ENCODE results near the gene RTN1. TPM values are rescaled to one million over a fixed set of nuclear protein-coding genes. Genes with fewer than 3 reads are reported as not detected.
"Not testable (repeated sequence)": the region's sequence is repeated elsewhere in the genome, so short reads cannot be mapped to it uniquely, and the experiment has no call there.

Gene RTN1
- total RNA-seq, 2 donors from 2014 or later: 1.5 to 4.3 TPM

GRCh38 chr14:59675394-59675793, 195.2 kb downstream of the RTN1 start:
- ATAC-seq (no peak), DNase-seq (no peak)
- intact Hi-C loops (cut with DNase I, micrococcal nuclease): no loop called here

- ATAC-seq (peak; percentile 48), DNase-seq (no peak)
- intact Hi-C loops (cut with DNase I, micrococcal nuclease): no loop called here
Measured at GRCh38 chr14:59664741-59665140, 205.8 kb downstream of the RTN1 start.

GRCh38 chr14:59657769-59658168, 212.8 kb downstream of the RTN1 start:
- DNase-seq: no peak
- ATAC-seq: no peak
- intact Hi-C loops (cut with DNase I, micrococcal nuclease): no loop called here

- intact Hi-C loops (cut with DNase I, micrococcal nuclease): no loop called here
- no peak for DNase-seq
- ATAC-seq: no peak
Measured at GRCh38 chr14:59656473-59656872, 214.1 kb downstream of the RTN1 start.

GRCh38 chr14:59654131-59654530, 216.4 kb downstream of the RTN1 start:
- ATAC-seq; intact Hi-C loops (cut with DNase I, micrococcal nuclease): not testable (repeated sequence)

GRCh38 chr14:59646832-59647231, 223.7 kb downstream of the RTN1 start:
- intact Hi-C loops (cut with DNase I, micrococcal nuclease); DNase-seq; ATAC-seq: not testable (repeated sequence)

More at GRCh38 chr14:59654131-59654530, 216.4 kb downstream of the RTN1 start:
- not testable (repeated sequence) for DNase-seq

GRCh38 chr14:59638885-59639284, 231.7 kb downstream of the RTN1 start:
- DNase-seq: no peak
- intact Hi-C loops (cut with DNase I, micrococcal nuclease): no loop called here
- ATAC-seq: no peak

GRCh38 chr14:59634617-59635016, 236.0 kb downstream of the RTN1 start:
- ATAC-seq: no peak

GRCh38 chr14:59633486-59633885, 237.1 kb downstream of the RTN1 start:
- DNase-seq (no peak), ATAC-seq (no peak)
- intact Hi-C loops (cut with DNase I, micrococcal nuclease): no loop called here

More at GRCh38 chr14:59634617-59635016, 236.0 kb downstream of the RTN1 start:
- intact Hi-C loops (cut with DNase I, micrococcal nuclease): no loop called here
- DNase-seq: no peak

- ATAC-seq (peak; percentile 74), DNase-seq (peak in 1 of 2 donors; percentile 56)
- intact Hi-C loops (cut with DNase I, micrococcal nuclease): no loop called here
Measured at GRCh38 chr14:59632381-59632780, 238.2 kb downstream of the RTN1 start.

- intact Hi-C loops (cut with DNase I, micrococcal nuclease): no loop called here
- DNase-seq: no peak
- ATAC-seq: no peak
Measured at GRCh38 chr14:59631237-59631636, 239.3 kb downstream of the RTN1 start.

- DNase-seq (peak in 1 of 2 donors; percentile 7), ATAC-seq (peak; percentile 60)
- intact Hi-C loops (cut with DNase I, micrococcal nuclease): no loop called here
Measured at GRCh38 chr14:59630288-59630963, 240.2 kb downstream of the RTN1 start.

GRCh38 chr14:59629444-59630287, 240.9 kb downstream of the RTN1 start:
- DNase-seq: no peak
- ATAC-seq: no peak
- intact Hi-C loops (cut with DNase I, micrococcal nuclease): no loop called here

- DNase-seq: no peak
- ATAC-seq: no peak
- intact Hi-C loops (cut with DNase I, micrococcal nuclease): no loop called here
Measured at GRCh38 chr14:59627011-59627520, 243.5 kb downstream of the RTN1 start.

GRCh38 chr14:59622631-59623030, 247.9 kb downstream of the RTN1 start:
- DNase-seq: no peak
- intact Hi-C loops (cut with DNase I, micrococcal nuclease): no loop called here
- ATAC-seq: no peak

- intact Hi-C loops (cut with DNase I, micrococcal nuclease): no loop called here
- ATAC-seq: no peak
- DNase-seq: no peak
Measured at GRCh38 chr14:59619061-59619460, 251.5 kb downstream of the RTN1 start.

- intact Hi-C loops (cut with DNase I, micrococcal nuclease): no loop called here
- ATAC-seq (peak; percentile 96), DNase-seq (peak in 1 of 2 donors; percentile 26)
Measured at GRCh38 chr14:59601056-59601455, 269.5 kb downstream of the RTN1 start.

- intact Hi-C loops (cut with DNase I, micrococcal nuclease): no loop called here
- ATAC-seq (peak; percentile 64), DNase-seq (no peak)
Measured at GRCh38 chr14:59600211-59600945, 270.2 kb downstream of the RTN1 start.

GRCh38 chr14:59595071-59595470, 275.5 kb downstream of the RTN1 start:
- intact Hi-C loops (cut with DNase I, micrococcal nuclease): no loop called here
- peak; percentile 87 for ATAC-seq
- peak; percentile 57 for DNase-seq

All from left colon (tissue), 2 donors.